GM19023 (cell line): ENCODE results near the gene RSU1.
"Not testable (repeated sequence)": the region's sequence is repeated elsewhere in the genome, so short reads cannot be mapped to it uniquely, and the experiment has no call there.

Source experiments
- ATAC-seq: cut with Tn5 transposase; IDR thresholded peaks from one replicate; pipeline ENCODE4 v1.9.1; 2021; ENCODE audit warnings: mild to moderate bottlenecking, moderate library complexity; ENCODE audit not compliant: unreplicated experiment

Gene RSU1

GRCh38 chr10:16817125-16818019 is at the start of gene RSU1:
Gene RSU1 (minus strand): TSS chr10:16817424. CDS start chr10:16817081, 343 bp downstream.
- ATAC-seq = peak; percentile 98

GRCh38 chr10:16866541-16867275 is 49.5 kb upstream of the RSU1 start:
- ATAC-seq = no peak

DNA sequence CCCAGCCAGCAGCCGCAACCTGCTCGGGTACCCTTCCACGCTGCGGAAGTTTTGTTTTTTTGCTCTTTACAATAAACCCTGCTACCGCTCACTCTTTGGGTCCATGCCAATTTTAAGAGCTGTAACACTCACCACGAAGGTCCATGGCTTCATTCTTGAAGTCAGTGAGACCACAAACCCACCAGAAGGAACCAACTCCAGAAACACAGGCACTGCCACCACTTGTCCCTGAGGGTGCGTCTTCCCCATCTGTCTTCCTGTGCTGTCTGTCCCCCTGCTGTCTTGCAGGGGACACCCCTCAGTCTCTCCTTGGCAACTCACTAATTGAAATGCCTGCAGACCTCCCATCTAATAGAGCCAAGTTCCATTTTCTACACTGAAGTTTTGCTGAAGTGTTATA is 48.5 kb upstream of the RSU1 start:
- no peak for ATAC-seq

- ATAC-seq = no peak
These were observed 46.5 kb upstream of the RSU1 start for GRCh38 chr10:16863766-16864165.

DNA sequence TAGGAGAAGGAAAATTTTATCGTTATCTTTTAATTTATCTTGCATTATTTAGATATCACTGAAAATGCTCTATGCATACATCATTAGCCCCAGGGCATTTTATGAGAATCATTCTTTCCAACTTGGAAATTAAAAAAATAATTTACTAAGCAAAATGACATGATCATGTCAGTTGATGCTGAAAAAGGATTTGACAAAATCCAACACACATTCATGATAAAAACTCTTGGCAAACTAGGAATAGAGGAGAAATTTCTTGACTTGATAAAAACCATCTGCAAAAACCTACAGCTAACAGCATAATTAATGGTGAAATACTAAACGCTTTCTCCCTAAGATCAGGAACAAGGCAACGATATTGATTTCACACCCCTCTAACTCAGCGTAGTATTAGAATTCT is 40.2 kb upstream of the RSU1 start:
- no peak for ATAC-seq

- no peak for ATAC-seq
These were observed 39.3 kb upstream of the RSU1 start for GRCh38 chr10:16856567-16856966.

DNA sequence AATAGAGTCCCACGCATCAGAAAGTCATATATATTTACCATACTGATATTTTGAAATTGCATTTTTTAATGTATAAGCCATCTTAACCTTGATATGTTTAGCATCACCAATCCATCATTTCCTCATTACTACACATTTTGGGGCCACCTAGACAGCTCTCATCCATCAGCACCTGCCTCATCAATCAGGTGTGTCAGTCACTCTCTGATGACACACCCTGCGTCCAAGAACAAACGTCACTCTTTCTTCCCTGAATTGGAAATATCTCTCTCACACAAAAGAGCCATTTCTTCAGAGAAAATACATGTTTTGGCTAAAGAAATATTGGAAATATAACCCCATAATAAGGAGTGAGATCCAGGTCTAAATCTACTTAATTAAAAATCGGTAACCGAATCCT is 38.9 kb upstream of the RSU1 start:
- ATAC-seq = no peak

DNA sequence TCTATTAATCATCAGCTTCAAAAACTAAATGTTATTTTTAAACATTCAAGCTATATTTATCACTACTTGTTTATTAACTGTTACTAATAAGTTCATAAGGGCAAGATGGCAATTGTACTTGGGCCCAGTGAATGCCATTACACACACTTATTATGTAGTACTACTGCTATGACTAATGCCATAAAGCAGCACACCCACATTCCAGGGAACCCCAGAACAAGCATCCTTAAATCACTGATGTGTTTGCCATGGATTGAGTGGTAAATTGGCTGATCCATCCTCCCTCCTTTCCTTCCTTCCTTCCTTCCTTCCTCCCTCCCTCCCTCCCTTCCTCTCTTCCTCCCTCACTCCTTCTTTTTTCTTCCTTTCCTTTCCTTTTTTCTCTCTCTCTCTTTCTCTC is 37.4 kb upstream of the RSU1 start:
- no peak for ATAC-seq

GRCh38 chr10:16853809-16854208 is 36.6 kb upstream of the RSU1 start:
- no peak for ATAC-seq

DNA sequence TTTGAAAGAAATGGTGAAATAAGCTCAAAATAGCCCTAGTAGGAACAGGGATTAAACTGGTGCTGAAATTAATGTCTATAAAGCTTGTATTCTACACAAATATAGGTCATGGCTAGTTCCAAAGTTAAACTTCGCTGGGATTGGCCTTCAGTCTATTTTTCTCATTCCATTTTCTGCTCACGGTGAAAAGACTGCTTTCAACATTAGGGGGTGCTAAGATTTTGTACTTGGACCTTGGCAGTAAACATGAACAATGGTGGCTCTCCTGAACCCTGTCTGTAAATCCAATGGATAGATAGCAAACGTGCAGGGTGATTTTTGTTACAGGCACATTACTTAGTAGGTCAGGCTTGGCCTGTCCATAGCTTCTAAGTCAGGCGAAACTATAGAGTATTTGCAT is 36.0 kb upstream of the RSU1 start:
- ATAC-seq = no peak

DNA sequence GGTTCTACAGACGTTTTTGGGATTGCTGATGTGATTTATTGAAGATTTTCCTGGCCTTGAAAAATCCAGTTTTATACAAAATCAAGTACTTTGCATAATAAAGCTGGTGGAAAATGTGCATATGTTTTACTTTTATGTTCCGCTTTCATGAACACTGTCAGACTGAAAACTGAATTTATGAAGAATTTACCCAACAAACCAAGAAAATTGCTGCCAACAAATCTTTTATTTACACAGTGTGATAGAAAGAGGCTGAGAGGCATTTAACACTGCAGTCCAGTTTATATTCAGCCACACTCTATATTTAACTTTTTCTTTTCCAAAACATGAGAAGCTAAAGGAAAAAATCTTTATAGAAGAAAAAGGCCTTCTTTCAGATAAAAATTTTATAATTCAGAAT is 35.4 kb upstream of the RSU1 start:
- ATAC-seq = no peak

GRCh38 chr10:16848562-16849154 is 31.4 kb upstream of the RSU1 start:
- no peak for ATAC-seq

GRCh38 chr10:16847644-16848043 is 30.4 kb upstream of the RSU1 start:
- no peak for ATAC-seq

- ATAC-seq = no peak
These were observed 28.0 kb upstream of the RSU1 start for GRCh38 chr10:16845248-16845647.

GRCh38 chr10:16843252-16843870 is 26.1 kb upstream of the RSU1 start:
- ATAC-seq = no peak

- no peak for ATAC-seq
These were observed 18.0 kb upstream of the RSU1 start for GRCh38 chr10:16835228-16835627.

- no peak for ATAC-seq
These were observed 15.3 kb upstream of the RSU1 start for GRCh38 chr10:16832351-16833080.

DNA sequence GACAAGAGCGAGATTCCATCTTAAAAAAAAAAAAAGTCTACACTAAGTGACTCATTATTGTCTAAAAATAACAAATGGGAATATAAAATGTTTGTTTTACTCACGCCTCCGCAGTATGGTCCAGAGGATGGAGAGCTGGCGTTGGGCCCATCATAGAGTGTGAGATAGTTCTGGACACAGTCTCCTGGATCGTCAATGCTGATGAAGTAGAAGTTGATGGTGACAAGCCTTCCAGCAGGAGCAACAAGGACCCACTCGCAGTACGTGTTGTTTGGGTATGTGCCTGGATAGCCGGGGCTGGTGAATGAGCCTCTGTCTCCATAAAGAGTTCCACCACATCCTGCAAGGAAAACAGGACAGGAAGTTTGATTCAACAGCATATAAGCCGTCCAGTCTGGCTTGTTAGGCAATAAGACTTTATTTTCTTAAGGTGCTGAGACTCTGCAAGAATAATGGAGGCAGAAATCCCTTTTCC is 11.5 kb upstream of the RSU1 start:
- ATAC-seq = no peak

DNA sequence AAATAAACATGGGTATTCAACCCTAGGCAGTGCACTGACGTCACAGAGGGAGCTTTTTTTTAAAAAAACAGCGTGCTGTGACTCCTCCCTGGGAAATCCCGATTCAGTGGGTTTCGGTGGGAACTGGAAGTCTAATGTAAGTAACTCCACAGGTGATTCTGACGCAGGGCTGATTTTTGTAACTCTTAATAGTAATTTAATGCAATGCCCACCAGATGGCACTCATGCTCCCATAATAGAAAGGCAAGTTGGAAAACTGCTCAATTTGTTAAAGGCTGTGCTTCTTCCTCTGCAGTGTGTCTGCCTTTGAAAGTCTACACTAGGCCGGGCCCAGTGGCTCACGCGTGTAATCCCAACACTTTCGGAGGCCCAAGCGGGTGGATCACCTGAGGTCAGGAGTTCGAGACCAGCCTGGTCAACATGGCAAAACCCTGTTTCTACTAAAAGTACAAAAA is 10.9 kb upstream of the RSU1 start:
- peak; percentile 70 for ATAC-seq

DNA sequence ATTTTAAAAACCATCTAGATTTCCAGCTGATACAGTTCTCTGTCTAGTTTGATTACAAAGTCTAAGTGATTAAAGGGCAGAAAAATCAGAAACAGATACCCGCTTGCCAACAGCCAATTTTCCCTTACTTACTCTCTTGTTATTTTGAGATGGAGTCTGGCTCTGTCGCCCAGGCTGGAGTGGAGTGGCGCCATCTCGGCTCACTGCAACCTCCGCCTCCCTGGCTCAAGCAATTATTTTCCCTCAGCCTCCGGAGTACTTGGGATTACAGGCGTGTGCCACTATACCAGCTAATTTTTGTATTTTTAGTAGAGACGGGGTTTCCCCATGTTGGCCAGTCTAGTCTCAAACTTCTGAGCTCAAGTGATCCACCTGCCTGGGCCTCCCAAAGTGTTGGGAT is 10.2 kb upstream of the RSU1 start:
- ATAC-seq = not testable (repeated sequence)
